ENCODE results near the gene ADH1B. TPM values are rescaled to one million over a fixed set of nuclear protein-coding genes. Genes with fewer than 3 reads are reported as not detected.

The ADH1B gene
- total and polyA plus RNA-seq, 10 donors = 39.3 to 330 (median 68.6) TPM

- intact Hi-C loops (cut with DNase I; ENCODE audit: low total_unique reads) = no loop called here
- DNase-seq = no peak
- H3K27me3 ChIP-seq (replicated peaks in 1 of 7) = no peaks in the 10 kb centered on the region
- H3K4me1 ChIP-seq = no peaks in the 10 kb centered on the region
- H3K9me3 ChIP-seq = no peaks in the 10 kb centered on the region
- H3K36me3 ChIP-seq = no peaks in the 10 kb centered on the region
- 82 to 95% (median 89%) methylated on average over 2 of the region's 2 CpGs for WGBS, 5 donors
- no peak overlapping the region for H3K4me3 ChIP-seq
- H3K27ac ChIP-seq = no peak overlapping the region
- TF ChIP-seq CTCF (IDR thresholded peaks at IDR 0.05 in 8 of 11, conservative IDR thresholded peaks at IDR 0.05 in 3 of 11) (no peak), POLR2A (IDR thresholded peaks at IDR 0.05) (no peak), POLR2AphosphoS5 (IDR thresholded peaks at IDR 0.05) (no peak)
These were observed 38.5 kb downstream of the ADH1B start for GRCh38 chr4:99282731-99283130.

- Histone ChIP-seq H3K4me1 (no peaks in the 10 kb centered on the region), H3K27ac (no peak overlapping the region), H3K27me3 (replicated peaks in 1 of 7) (no peaks in the 10 kb centered on the region), H3K4me3 (no peak overlapping the region), H3K9me3 (no peaks in the 10 kb centered on the region), H3K36me3 (no peaks in the 10 kb centered on the region)
- 92 to 96% (median 95%) methylated on average over 5 of the region's 5 CpGs for WGBS, 5 donors
- intact Hi-C loops (cut with DNase I; ENCODE audit: low total_unique reads) = no loop called here
- TF ChIP-seq POLR2AphosphoS5 (IDR thresholded peaks at IDR 0.05) = no peak
- no peak for TF ChIP-seq POLR2A (IDR thresholded peaks at IDR 0.05)
- TF ChIP-seq CTCF (IDR thresholded peaks at IDR 0.05 in 8 of 11, conservative IDR thresholded peaks at IDR 0.05 in 3 of 11) = no peak
- no peak for DNase-seq
These were observed 39.9 kb downstream of the ADH1B start for GRCh38 chr4:99281261-99281660.

GRCh38 chr4:99276417-99276816 lies 44.8 kb downstream of the ADH1B start:
- DNase-seq = no peak
- Histone ChIP-seq H3K4me3 (no peak overlapping the region), H3K36me3 (no peaks in the 10 kb centered on the region), H3K27me3 (replicated peaks in 1 of 7) (no peaks in the 10 kb centered on the region), H3K4me1 (no peaks in the 10 kb centered on the region), H3K9me3 (no peaks in the 10 kb centered on the region), H3K27ac (no peak overlapping the region)
- 77 to 86% (median 80%) methylated on average over 2 of the region's 2 CpGs for WGBS, 5 donors
- TF ChIP-seq POLR2A (IDR thresholded peaks at IDR 0.05) (no peak), CTCF (IDR thresholded peaks at IDR 0.05 in 8 of 11, conservative IDR thresholded peaks at IDR 0.05 in 3 of 11) (no peak), POLR2AphosphoS5 (IDR thresholded peaks at IDR 0.05) (no peak)
- intact Hi-C loops (cut with DNase I; ENCODE audit: low total_unique reads) = no loop called here

- DNase-seq = no peak
- TF ChIP-seq POLR2A (IDR thresholded peaks at IDR 0.05) = no peak
- no peak for TF ChIP-seq POLR2AphosphoS5 (IDR thresholded peaks at IDR 0.05)
- intact Hi-C loops (cut with DNase I; ENCODE audit: low total_unique reads) = no loop called here
- H3K36me3 ChIP-seq = no peaks in the 10 kb centered on the region
- WGBS, 5 donors = 87 to 96% (median 93%) methylated on average over 3 of the region's 3 CpGs
- H3K27me3 ChIP-seq (replicated peaks in 1 of 7) = no peaks in the 10 kb centered on the region
- H3K27ac ChIP-seq = no peak overlapping the region
- H3K4me1 ChIP-seq = no peaks in the 10 kb centered on the region
- no peaks in the 10 kb centered on the region for H3K9me3 ChIP-seq
- no peak overlapping the region for H3K4me3 ChIP-seq
These were observed 45.3 kb downstream of the ADH1B start for GRCh38 chr4:99275885-99276284.

GRCh38 chr4:99275050-99275449 lies 46.2 kb downstream of the ADH1B start:
- intact Hi-C loops (cut with DNase I; ENCODE audit: low total_unique reads) = no loop called here
- no peak overlapping the region for H3K27ac ChIP-seq
- WGBS, 5 donors = 87 to 92% (median 90%) methylated on average over 5 of the region's 5 CpGs

More at GRCh38 chr4:99275050-99275449, 46.2 kb downstream of the ADH1B start:
- Histone ChIP-seq H3K4me3 (no peak overlapping the region), H3K4me1 (no peaks in the 10 kb centered on the region), H3K9me3 (peaks cover 0 to 7% (median 2%) of the 10 kb centered on the region in 8 donors), H3K27me3 (replicated peaks in 1 of 7) (no peaks in the 10 kb centered on the region), H3K36me3 (no peaks in the 10 kb centered on the region)
- TF ChIP-seq CTCF (IDR thresholded peaks at IDR 0.05 in 8 of 11, conservative IDR thresholded peaks at IDR 0.05 in 3 of 11) (no peak), POLR2AphosphoS5 (IDR thresholded peaks at IDR 0.05) (no peak)
- no peak for DNase-seq

Measured in spleen (tissue), 11 donors.